H1 (cell line): Measurements from ENCODE around the gene TRIM27. TPM values are rescaled to one million over a fixed set of nuclear protein-coding genes. Genes with fewer than 3 reads are reported as not detected.

Experiments
- CTCF ChIA-PET: fragments of 300-600 bp; sonication (Branson Sonifier 250); formaldehyde crosslinking; loops from one replicate; lab custom pipeline; 2021; ENCODE audit not compliant: partially characterized antibody; lab: Charles Lee
- POLR2A ChIA-PET: fragments of 300-600 bp; sonication (Branson Sonifier 250); formaldehyde crosslinking; loops from one replicate; lab custom pipeline; 2021; ENCODE audit warnings: inconsistent platforms; ENCODE audit not compliant: partially characterized antibody; lab: Charles Lee
- DNase-seq, 2 experiments: peaks; one replicate each; pipeline versions ENCODE4 v3.0.0 to v3.0.0-alpha.2; 2010 to 2022; ENCODE audit warnings: low spot score in 2 of 2, low read depth in 1 of 2, mixed read lengths in 1 of 2
- FAIRE-seq: peaks from 2 replicates; lab custom pipeline; 2011; peaks lifted over from hg19 to GRCh38; lab: Jason Lieb, UNC
- H2AFZ ChIP-seq: 2 replicates; pipeline ENCODE4 v1.8.1; 2012; ENCODE audit warnings: low read length, inconsistent platforms
- H2AK5ac ChIP-seq: 2 replicates; pipeline ENCODE4 v1.6.1; 2013; ENCODE audit warnings: low read depth, low read length
- H2BK120ac ChIP-seq: replicated peaks from 2 replicates; pipeline ENCODE3; 2013; ENCODE audit warnings: low read depth, low read length, inconsistent platforms
- H2BK12ac ChIP-seq: 2 replicates; pipeline ENCODE4 v1.6.1; 2013; ENCODE audit warnings: low read depth, low read length
- H2BK15ac ChIP-seq: 2 replicates; pipeline ENCODE4 v1.6.1; 2013; ENCODE audit warnings: low read length
- H2BK20ac ChIP-seq: 2 replicates; pipeline ENCODE4 v1.6.1; 2013; ENCODE audit warnings: low read length
- H2BK5ac ChIP-seq: 2 replicates; pipeline ENCODE4 v1.6.1; 2013; ENCODE audit warnings: low read depth, low read length
- H3K14ac ChIP-seq: 2 replicates; pipeline ENCODE4 v1.6.1; 2013; ENCODE audit warnings: inconsistent platforms; ENCODE audit not compliant: insufficient read length
- H3K18ac ChIP-seq: 2 replicates; pipeline ENCODE4 v1.6.1; 2013; ENCODE audit warnings: low read length; ENCODE audit errors: extremely low read depth
- H3K23ac ChIP-seq: 2 replicates; pipeline ENCODE4 v1.6.1; 2013; ENCODE audit warnings: inconsistent platforms; ENCODE audit not compliant: insufficient read length
- H3K23me2 ChIP-seq: 2 replicates; pipeline ENCODE4 v1.6.1; 2013; ENCODE audit warnings: low read depth, low read length
- H3K27ac ChIP-seq: 2 replicates; pipeline ENCODE4 v1.6.1; 2011; ENCODE audit warnings: low read depth, low read length, inconsistent platforms
- H3K27me3 ChIP-seq, 4 experiments: replicated peaks in 1 of 4; 1 replicate in 1 of 4; 2 replicates in 3 of 4; pipeline versions ENCODE4 v1.6.1 to v1.8.1; 2011 to 2013; ENCODE audit warnings: low read length in 3 of 4, mild to moderate bottlenecking in 3 of 4, inconsistent platforms in 2 of 4, mixed read lengths in 2 of 4, moderate library complexity in 1 of 4; ENCODE audit not compliant: control insufficient read depth in 3 of 4, insufficient read depth in 3 of 4; ENCODE audit errors: extremely low read depth in 1 of 4
- H3K36me3 ChIP-seq, 4 experiments: 2 replicates each; pipeline versions ENCODE4 v1.6.1 to v1.8.1; 2011 to 2013; ENCODE audit warnings: mild to moderate bottlenecking in 4 of 4, low read length in 3 of 4, moderate library complexity in 2 of 4, control low read depth in 1 of 4, inconsistent platforms in 1 of 4; ENCODE audit not compliant: insufficient read depth in 4 of 4, control insufficient read depth in 2 of 4
- H3K4ac ChIP-seq: replicated peaks from 2 replicates; pipeline ENCODE3; 2013; ENCODE audit warnings: low read length, low read depth, mixed read lengths, inconsistent platforms; ENCODE audit not compliant: insufficient read length
- H3K4me1 ChIP-seq, 4 experiments: replicated peaks in 1 of 4; 1 replicate in 1 of 4; 2 replicates in 3 of 4; pipeline versions ENCODE4 v1.6.1 to v1.8.1; 2011 to 2013; ENCODE audit warnings: low read length in 3 of 4, inconsistent platforms in 2 of 4, mixed read lengths in 1 of 4; ENCODE audit not compliant: insufficient read depth in 4 of 4, control insufficient read depth in 3 of 4
- H3K4me2 ChIP-seq, 2 experiments: 2 replicates each; pipeline versions ENCODE4 v1.6.1 to v1.8.1; 2011 to 2013; ENCODE audit warnings: low read depth in 2 of 2, low read length in 2 of 2, control low read depth in 1 of 2, inconsistent platforms in 1 of 2, mild to moderate bottlenecking in 1 of 2; ENCODE audit not compliant: insufficient read depth in 1 of 2
- H3K4me3 ChIP-seq, 4 experiments: fragments of 200-600, 300-600 bp in 1 of 4; sonication (generic), shearing (Covaris generic), sonication (Bioruptor Twin) in 1 of 4; 2 replicates each; pipeline versions ENCODE4 v1.5.1 to v1.8.1; 2011 to 2016; ENCODE audit warnings: low read length in 4 of 4, low read depth in 3 of 4, control low read depth in 2 of 4, inconsistent platforms in 2 of 4, mild to moderate bottlenecking in 2 of 4, mixed read lengths in 1 of 4, moderate library complexity in 1 of 4; ENCODE audit not compliant: insufficient read depth in 2 of 4; ENCODE audit errors: extremely low read depth in 1 of 4
- H3K56ac ChIP-seq: replicated peaks from 2 replicates; pipeline ENCODE3; 2013; ENCODE audit warnings: low read depth, mild to moderate bottlenecking, mixed read lengths, low read length, inconsistent platforms; ENCODE audit not compliant: insufficient read length
- H3K79me1 ChIP-seq: 2 replicates; pipeline ENCODE4 v1.6.1; 2013; ENCODE audit warnings: low read depth, low read length, control low read depth
- H3K79me2 ChIP-seq, 2 experiments: 2 replicates each; pipeline versions ENCODE4 v1.6.1 to v1.8.1; 2012 to 2013; ENCODE audit warnings: low read length in 2 of 2, mild to moderate bottlenecking in 2 of 2, inconsistent platforms in 1 of 2; ENCODE audit not compliant: insufficient read depth in 2 of 2, control insufficient read depth in 1 of 2
- H3K9ac ChIP-seq, 4 experiments: replicated peaks in 1 of 4; 1 replicate in 1 of 4; 2 replicates in 3 of 4; pipeline versions ENCODE4 v1.6.1 to v1.8.1; 2011 to 2013; ENCODE audit warnings: low read depth in 3 of 4, low read length in 3 of 4, control low read depth in 2 of 4, mild to moderate bottlenecking in 2 of 4, moderate library complexity in 2 of 4, inconsistent platforms in 1 of 4; ENCODE audit errors: extremely low read depth in 1 of 4
- H3K9me3 ChIP-seq, 2 experiments: 2 replicates each; pipeline versions ENCODE4 v1.6.1 to v1.8.1; 2012 to 2013; ENCODE audit warnings: mild to moderate bottlenecking in 2 of 2, moderate library complexity in 2 of 2, control low read depth in 1 of 2, inconsistent platforms in 1 of 2, low read depth in 1 of 2, low read length in 1 of 2, mixed read lengths in 1 of 2; ENCODE audit not compliant: insufficient read depth in 2 of 2
- H4K20me1 ChIP-seq, 2 experiments: replicated peaks in 1 of 2; 2 replicates each; pipeline versions ENCODE3 to v1.8.1; 2011 to 2013; ENCODE audit warnings: inconsistent platforms in 2 of 2, low read length in 2 of 2, mild to moderate bottlenecking in 1 of 2; ENCODE audit not compliant: insufficient read depth in 2 of 2, control insufficient read depth in 1 of 2
- H4K5ac ChIP-seq: 2 replicates; pipeline ENCODE4 v1.6.1; 2013; ENCODE audit warnings: low read length, low read depth, mixed read lengths, inconsistent platforms; ENCODE audit not compliant: insufficient read length
- H4K8ac ChIP-seq: 2 replicates; pipeline ENCODE4 v1.8.0; 2013; ENCODE audit warnings: mild to moderate bottlenecking, moderate library complexity, low read length, inconsistent platforms; ENCODE audit not compliant: insufficient read depth; ENCODE audit errors: extremely low read depth
- H4K91ac ChIP-seq: replicated peaks from 2 replicates; pipeline ENCODE3; 2013; ENCODE audit warnings: low read length, mixed read lengths, inconsistent platforms; ENCODE audit not compliant: insufficient read length
- ATF3 ChIP-seq: IDR thresholded peaks from 2 replicates; pipeline ENCODE4 v1.6.1; 2011; ENCODE audit warnings: low read depth, mild to moderate bottlenecking, low read length; ENCODE audit not compliant: insufficient read depth
- GTF2F1 ChIP-seq: IDR thresholded peaks from 2 replicates; pipeline ENCODE4 v1.6.1; 2012; ENCODE audit warnings: low read depth, low read length, improper control_type of control experiment, borderline replicate concordance
- HDAC2 ChIP-seq, 2 experiments: fragments of 300-600 bp in 1 of 2; sonication (generic) in 1 of 2; IDR thresholded peaks; 2 replicates each; pipeline ENCODE4 v1.6.1; 2011 to 2012; ENCODE audit warnings: low read depth in 2 of 2, low read length in 2 of 2, mild to moderate bottlenecking in 2 of 2, moderate library complexity in 2 of 2, borderline replicate concordance in 1 of 2, inconsistent platforms in 1 of 2
- POLR2AphosphoS5 ChIP-seq: IDR thresholded peaks from 2 replicates; pipeline ENCODE4 v1.6.1; 2011; ENCODE audit warnings: low read depth, low read length
- SAP30 ChIP-seq: fragments of 300-600 bp; sonication (generic); IDR thresholded peaks from 2 replicates; pipeline ENCODE4 v1.7.1; 2012; ENCODE audit warnings: low read length, moderate library complexity, mild to moderate bottlenecking, inconsistent platforms; ENCODE audit not compliant: insufficient read depth, insufficient replicate concordance
- SIN3A ChIP-seq, 2 experiments: IDR thresholded peaks in 1 of 2; conservative IDR thresholded peaks in 1 of 2; 2 replicates each; pipeline ENCODE4 v1.6.1; 2011 to 2012; ENCODE audit warnings: low read length in 2 of 2, improper control_type of control experiment in 1 of 2, low read depth in 1 of 2, mild to moderate bottlenecking in 1 of 2
- SIRT6 ChIP-seq: IDR thresholded peaks from one replicate; pipeline ENCODE4 v1.7.1; 2012; ENCODE audit warnings: low read length, inconsistent platforms
- SP2 ChIP-seq: IDR thresholded peaks from 2 replicates; pipeline ENCODE4 v1.6.1; 2012; ENCODE audit warnings: mild to moderate bottlenecking, low read length, inconsistent platforms
- TAF1 ChIP-seq: IDR thresholded peaks from 2 replicates; pipeline ENCODE4 v1.6.1; 2011; ENCODE audit warnings: mild to moderate bottlenecking, low read depth, low read length
- TBP ChIP-seq: IDR thresholded peaks from 2 replicates; pipeline ENCODE4 v1.6.1; 2011; ENCODE audit warnings: low read depth, low read length, improper control_type of control experiment
- YY1 ChIP-seq: IDR thresholded peaks from 2 replicates; pipeline ENCODE4 v1.6.1; 2011; ENCODE audit warnings: low read depth, mild to moderate bottlenecking, low read length
- WGBS, 2 experiments: shearing (Covaris generic) in 1 of 2; methylation state at CpG; one replicate each; pipeline versions ENCODE4 v1.1.6 to v1.1.7; 2013 to 2015; ENCODE audit warnings: low lambda C conversion rate in 2 of 2, mixed read lengths in 2 of 2, inconsistent platforms in 1 of 2, low coverage in 1 of 2, missing lambda C conversion rate in 1 of 2; ENCODE audit not compliant: insufficient replicate concordance in 2 of 2, insufficient coverage in 1 of 2, insufficient read length in 1 of 2; ENCODE audit errors: extremely low coverage in 1 of 2, missing lambda C conversion rate in 1 of 2; 5-methylcytosine and 5-hydroxymethylcytosine counted together
- polyA plus RNA-seq, 7 experiments: library from polyadenylated mRNA; depleted of rRNA in 3 of 7; stranded (reverse) in 5 of 7; unstranded in 2 of 7; fragments of >200 nt in 5 of 7; fragments of 200-250 nt in 2 of 7; gene quantifications; 1 replicate in 5 of 7; 2 replicates in 1 of 7; 4 replicates in 1 of 7; pipeline versions ENCODE4 v1.2.1 to v1.2.3, GENCODE V29; 2011 to 2013; ENCODE audit warnings: missing spikeins in 2 of 7, mixed read lengths in 2 of 7
- total RNA-seq: library from RNA; stranded (reverse); fragmentation: NEBNext Ultra II Directional; extraction: Animal tissue kit (Norgen Biotek cat#: 25700); gene quantifications from 2 replicates; pipeline ENCODE4 v1.2.1, GENCODE V29; 2021

Gene TRIM27
- total and polyA plus RNA-seq, 2 of the 8 experiments (the other 6 are each of a cell fraction or from before 2014, with no cell fraction given): 76.4 to 85.9 TPM

GRCh38 chr6:28922821-28923317 lies 916 bp downstream of the TRIM27 start:
- peak overlapping the region; percentile 98 for H3K18ac ChIP-seq
- H2BK12ac ChIP-seq: peak overlapping the region; percentile 91
- WGBS, 2 experiments: 2% methylated on average over 33 of the region's 33 CpGs; no CpG with 5 or more reads in 1 of the 2 experiments
- peaks cover 16 to 43% of the 10 kb centered on the region in 2 experiments for H3K79me2 ChIP-seq
- H4K91ac ChIP-seq: peak overlapping the region; percentile 97
- POLR2A ChIA-PET: interaction anchor here (0.7 to 7.8 kb wide), 27 partner anchors 9 to 96 kb away, joined by 3 to 90 read pairs (median 7); no protein-coding TSS in a partner anchor
- H2AFZ ChIP-seq: no peak overlapping the region
- no peak overlapping the region for H3K23ac ChIP-seq
- peak overlapping the region; percentile 83 for H3K56ac ChIP-seq
- peak overlapping the region; percentile 98 for H2BK5ac ChIP-seq
- peak overlapping the region; percentile 94 to 97 for H3K4me2 ChIP-seq
- FAIRE-seq: no peak
- H3K9me3 ChIP-seq: no peaks in the 10 kb centered on the region
- peak overlapping the region; percentile 93 to 98 (median 94) for H3K9ac ChIP-seq
- H2BK20ac ChIP-seq: no peak overlapping the region
- H3K27me3 ChIP-seq: no peaks in the 10 kb centered on the region
- 0 out of 2 replicates have a peak overlapping the region, but pooled peaks have one; percentile 50 for H2BK15ac ChIP-seq
- peaks cover 10 to 12% of the 10 kb centered on the region in 2 experiments for H4K20me1 ChIP-seq
- H3K4ac ChIP-seq: no peak overlapping the region
- H2BK120ac ChIP-seq: no peak overlapping the region
- peak overlapping the region; percentile 96; the same call in 1 of the 2 replicates for H4K8ac ChIP-seq
- H2AK5ac ChIP-seq: peak overlapping the region; percentile 84; the same call in 1 of the 2 replicates
- H3K4me3 ChIP-seq: peak overlapping the region; percentile 87 to 98 (median 94)
- H3K23me2 ChIP-seq: peaks cover 6% of the 10 kb centered on the region
- DNase-seq: peak in 1 of 2 experiments; percentile 56
- H3K27ac ChIP-seq: peak overlapping the region; percentile 84
- peaks cover 0 to 12% (median 6%) of the 10 kb centered on the region in 4 experiments; a peak in 5 of 7 replicates for H3K4me1 ChIP-seq
- CTCF ChIA-PET: interaction anchor here (0.6 to 2.7 kb wide), 14 partner anchors 9 to 204 kb away, joined by 3 to 12 read pairs (median 4); no protein-coding TSS in a partner anchor
- peak overlapping the region; percentile 51 for H4K5ac ChIP-seq
- H3K14ac ChIP-seq: no peak overlapping the region
- peaks cover 27 to 46% (median 30%) of the 10 kb centered on the region in 4 experiments for H3K36me3 ChIP-seq
- H3K79me1 ChIP-seq: peaks cover 17% of the 10 kb centered on the region
- TF ChIP-seq TAF1 (peak; percentile 34; the same call in 1 of the 2 replicates), SAP30 (peak; percentile 48), TBP (no peak), ATF3 (no peak), GTF2F1 (no peak), YY1 (peak; percentile 67; the same call in 1 of the 2 replicates), HDAC2 (IDR thresholded peaks at IDR 0.05; ENCODE audit: borderline replicate concordance in 1 of 2, low read depth in 2 of 2, low read length in 2 of 2) (0 out of 4 replicates have a peak, but pooled peaks of 1 of the 2 experiments have one; percentile 47), SIN3A (conservative IDR thresholded peaks at IDR 0.05 in 1 of 2, IDR thresholded peaks at IDR 0.05 in 1 of 2; ENCODE audit: low read depth in 1 of 2, low read length in 2 of 2) (peak in 1 of 2 experiments; percentile 54; a peak in 2 of 4 replicates), SIRT6 (no peak), SP2 (no peak), POLR2AphosphoS5 (peak; percentile 45; the same call in 1 of the 2 replicates)
